DMS79 treated with DMSO at 0.1 percent for 48 hours (cell line): ENCODE results near the gene HOXB7.
A peak's percentile ranks its signal among the peaks of the same experiment; 100 is the strongest.

Source experiments
- DNase-seq: peaks from one replicate; lab custom pipeline; 2025; lab: John Stamatoyannopoulos, UW

The HOXB7 gene

GRCh38 chr17:48579471-48579759 is 31.4 kb downstream of the HOXB7 start:
- DNase-seq, result peak; percentile 24

- DNase-seq, result no peak
Observed at GRCh38 chr17:48578616-48579470, 32.0 kb downstream of the HOXB7 start.

GRCh38 chr17:48577946-48578615 is 32.7 kb downstream of the HOXB7 start, which contains the start of gene HOXB4:
TSS of gene HOXB4 (minus strand) at chr17:48578350. CDS start at chr17:48578319, 31 bp downstream.
- DNase-seq, result peak; percentile 46

GRCh38 chr17:48577330-48577945 is 33.4 kb downstream of the HOXB7 start:
- DNase-seq, result no peak

GRCh38 chr17:48576479-48577309 is 34.1 kb downstream of the HOXB7 start:
- no peak for DNase-seq

- DNase-seq, result no peak
Observed at GRCh38 chr17:48575673-48576478, 34.9 kb downstream of the HOXB7 start.

- peak; percentile 59 for DNase-seq
Observed at GRCh38 chr17:48575066-48575582, 35.7 kb downstream of the HOXB7 start.

DNA sequence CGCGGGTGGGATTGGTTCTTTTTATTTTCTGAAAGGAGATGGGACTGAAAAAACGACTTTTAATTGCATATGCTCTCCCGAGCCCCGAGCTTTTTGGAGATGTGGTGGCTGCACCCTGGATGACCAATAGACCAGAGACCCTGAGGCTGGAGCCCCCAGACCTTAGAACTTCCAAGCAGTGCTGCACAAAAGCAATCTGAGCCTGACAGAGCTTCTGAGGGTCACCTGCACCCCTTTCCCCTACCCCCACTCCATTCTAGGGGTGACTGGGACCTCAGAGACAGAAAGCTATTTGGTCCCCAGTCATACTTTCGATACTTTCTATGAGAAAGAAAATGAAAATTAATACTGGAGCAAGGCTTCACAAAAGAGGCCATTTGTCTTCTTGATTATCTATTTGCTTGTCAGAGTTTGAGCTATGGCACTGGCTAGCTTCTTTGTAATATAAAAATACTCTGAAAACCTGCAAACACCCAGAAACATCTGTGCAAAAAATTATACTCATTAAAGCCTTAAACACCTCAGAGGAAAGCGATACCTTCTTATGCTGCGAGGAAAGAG is 36.2 kb downstream of the HOXB7 start:
- no peak for DNase-seq

GRCh38 chr17:48571826-48572417 is 38.9 kb downstream of the HOXB7 start:
- no peak for DNase-seq

- no peak for DNase-seq
Observed at GRCh38 chr17:48571024-48571818, 39.6 kb downstream of the HOXB7 start.

GRCh38 chr17:48570325-48571023 is 40.3 kb downstream of the HOXB7 start:
- no peak for DNase-seq

GRCh38 chr17:48569674-48570324 is 41.0 kb downstream of the HOXB7 start:
- no peak for DNase-seq

DNA sequence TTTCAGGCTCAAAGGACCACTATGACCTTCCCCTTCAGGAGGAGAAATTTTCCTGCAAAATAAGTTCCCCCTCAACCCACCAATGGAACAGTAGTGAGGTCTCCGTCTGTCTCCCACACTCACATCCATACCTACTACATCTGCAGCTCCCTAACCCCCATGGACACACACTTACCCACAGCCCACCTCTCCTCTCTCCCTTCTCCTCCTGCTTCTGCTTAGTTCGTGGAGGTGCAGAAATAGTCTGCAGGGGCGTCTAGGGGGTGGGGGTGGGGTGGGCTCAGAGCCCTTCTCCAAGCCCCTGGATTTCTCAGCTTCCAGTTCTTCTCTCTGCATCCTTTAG is 41.6 kb downstream of the HOXB7 start:
- DNase-seq, result no peak

- DNase-seq, result no peak
Observed at GRCh38 chr17:48568499-48569239, 42.1 kb downstream of the HOXB7 start.

GRCh38 chr17:48567646-48568354 is 43.0 kb downstream of the HOXB7 start:
- DNase-seq, result no peak

- DNase-seq, result no peak
Observed at GRCh38 chr17:48567209-48567608, 43.6 kb downstream of the HOXB7 start.

- no peak for DNase-seq
Observed at GRCh38 chr17:48566717-48567116, 44.1 kb downstream of the HOXB7 start.
